GM21619 (cell line): ENCODE data around the gene PRAMEF20.
"Not testable (repeated sequence)": the region's sequence is repeated elsewhere in the genome, so short reads cannot be mapped to it uniquely, and the experiment has no call there.

Experiments used
- ATAC-seq: cut with Tn5 transposase; IDR thresholded peaks from one replicate; pipeline ENCODE4 v1.9.1; 2021; ENCODE audit not compliant: unreplicated experiment

Gene PRAMEF20

GRCh38 chr1:13410150-13410549, at the start of gene PRAMEF20:
TSS of gene PRAMEF20 (plus strand) at chr1:13410450. CDS start at chr1:13416355, 5,905 bp downstream.
- not testable (repeated sequence) for ATAC-seq

GRCh38 chr1:13362364-13362763, 47.9 kb upstream of the PRAMEF20 start:
- not testable (repeated sequence) for ATAC-seq

GRCh38 chr1:13364928-13365327, 45.3 kb upstream of the PRAMEF20 start:
- ATAC-seq = not testable (repeated sequence)

GRCh38 chr1:13366536-13366935, 43.7 kb upstream of the PRAMEF20 start:
- ATAC-seq = not testable (repeated sequence)

- not testable (repeated sequence) for ATAC-seq
Observed at GRCh38 chr1:13368544-13368943, 41.7 kb upstream of the PRAMEF20 start.

GRCh38 chr1:13378983-13379382, 31.3 kb upstream of the PRAMEF20 start:
- ATAC-seq = not testable (repeated sequence)

GRCh38 chr1:13380380-13380779, 29.9 kb upstream of the PRAMEF20 start:
- ATAC-seq = not testable (repeated sequence)

GRCh38 chr1:13389332-13389731, 20.9 kb upstream of the PRAMEF20 start, which contains the start of gene PRAMEF17:
TSS of gene PRAMEF17 (plus strand) at chr1:13389632. CDS start at chr1:13389658, 26 bp downstream.
- ATAC-seq = not testable (repeated sequence)

GRCh38 chr1:13393004-13393403, 17.2 kb upstream of the PRAMEF20 start:
- not testable (repeated sequence) for ATAC-seq

- ATAC-seq = not testable (repeated sequence)
Observed at GRCh38 chr1:13394761-13395160, 15.5 kb upstream of the PRAMEF20 start.

GRCh38 chr1:13395311-13395710, 14.9 kb upstream of the PRAMEF20 start:
- ATAC-seq = not testable (repeated sequence)

GRCh38 chr1:13407811-13408210, 2.4 kb upstream of the PRAMEF20 start:
- ATAC-seq = no peak

- ATAC-seq = no peak
Observed at GRCh38 chr1:13430495-13430894, 20.2 kb downstream of the PRAMEF20 start.

- no peak for ATAC-seq
Observed at GRCh38 chr1:13432251-13432650, 22.0 kb downstream of the PRAMEF20 start.

- ATAC-seq = not testable (repeated sequence)
Observed at GRCh38 chr1:13433694-13434358, 23.6 kb downstream of the PRAMEF20 start.

- ATAC-seq = no peak
Observed at GRCh38 chr1:13435458-13435857, 25.2 kb downstream of the PRAMEF20 start.

GRCh38 chr1:13439104-13439783, 29.0 kb downstream of the PRAMEF20 start:
- not testable (repeated sequence) for ATAC-seq

- ATAC-seq = no peak
Observed at GRCh38 chr1:13443335-13443979, 33.2 kb downstream of the PRAMEF20 start.

- ATAC-seq = no peak
Observed at GRCh38 chr1:13450204-13450603, 40.0 kb downstream of the PRAMEF20 start.

GRCh38 chr1:13451399-13451965, 41.2 kb downstream of the PRAMEF20 start:
- no peak for ATAC-seq

- no peak for ATAC-seq
Observed at GRCh38 chr1:13456904-13457532, 46.8 kb downstream of the PRAMEF20 start.
